NB4 (cell line): ENCODE results near the gene S1PR3.

Experiments used
- DNase-seq: peaks from one replicate; pipeline ENCODE4 v3.0.0; 2010; ENCODE audit warnings: low read depth
- H3K4me3 ChIP-seq: one replicate; pipeline ENCODE4 v1.5.1; 2011; ENCODE audit warnings: mild to moderate bottlenecking, low read depth, low read length, moderate library complexity
- CTCF ChIP-seq: IDR thresholded peaks from one replicate; pipeline ENCODE4 v1.5.1; 2012; ENCODE audit warnings: low read depth, low read length
- MAX ChIP-seq: IDR thresholded peaks from 2 replicates; pipeline ENCODE4 v1.6.1; 2011; ENCODE audit warnings: low read depth, low read length
- MYC ChIP-seq: IDR thresholded peaks from 2 replicates; pipeline ENCODE4 v1.6.1; 2011; ENCODE audit warnings: low read depth, low read length
- POLR2A ChIP-seq: IDR thresholded peaks from 2 replicates; pipeline ENCODE4 v1.6.1; 2011; ENCODE audit warnings: mild to moderate bottlenecking; ENCODE audit not compliant: insufficient read length; ENCODE audit errors: extremely low read depth

Gene S1PR3

GRCh38 chr9:89020754-89021153 lies 29.5 kb downstream of the S1PR3 start:
- TF ChIP-seq CTCF = no peak
- no peak for TF ChIP-seq POLR2A
- TF ChIP-seq MYC = no peak
- TF ChIP-seq MAX = no peak
- DNase-seq = no peak
- no peak overlapping the region for H3K4me3 ChIP-seq

- TF ChIP-seq MAX = no peak
- TF ChIP-seq CTCF = no peak
- no peak for TF ChIP-seq POLR2A
- no peak for TF ChIP-seq MYC
- H3K4me3 ChIP-seq = no peak overlapping the region
- peak; percentile 22 for DNase-seq
Observed at GRCh38 chr9:89021154-89021803, 30.0 kb downstream of the S1PR3 start.

GRCh38 chr9:89022001-89022759 lies 30.9 kb downstream of the S1PR3 start:
- no peak for TF ChIP-seq MAX
- TF ChIP-seq POLR2A = no peak
- no peak overlapping the region for H3K4me3 ChIP-seq
- no peak for DNase-seq

GRCh38 chr9:89022902-89023301 lies 31.6 kb downstream of the S1PR3 start:
- H3K4me3 ChIP-seq = no peak overlapping the region
- no peak for TF ChIP-seq CTCF
- TF ChIP-seq MAX = no peak
- no peak for TF ChIP-seq MYC
- TF ChIP-seq POLR2A = no peak
- DNase-seq = no peak

- TF ChIP-seq CTCF = no peak
- TF ChIP-seq MAX = no peak
- TF ChIP-seq MYC = no peak
- no peak for TF ChIP-seq POLR2A
- H3K4me3 ChIP-seq = no peak overlapping the region
- DNase-seq = peak; percentile 44
Observed at GRCh38 chr9:89023740-89024139, 32.5 kb downstream of the S1PR3 start.

- TF ChIP-seq CTCF (no peak), POLR2A (no peak), MAX (no peak), MYC (no peak)
- no peak for DNase-seq
- H3K4me3 ChIP-seq = no peak overlapping the region
Observed at GRCh38 chr9:89024727-89025126, 33.5 kb downstream of the S1PR3 start.
